Measurements from ENCODE around the gene PRDM16. TPM values are rescaled to one million over a fixed set of nuclear protein-coding genes. Genes with fewer than 3 reads are reported as not detected.

The PRDM16 gene
- polyA plus RNA-seq, 3 donors: not detected

GRCh38 chr1:3436901-3437300, 367.9 kb downstream of the PRDM16 start:
- Mint-ChIP-seq H3K4me1 (no peaks in the 10 kb centered on the region), H3K9me3 (no peaks in the 10 kb centered on the region), H3K27me3 (ENCODE audit: low read depth in 3 of 3) (peaks cover 5 to 9% (median 8%) of the 10 kb centered on the region in 3 donors), H3K4me3 (no peak overlapping the region), H3K36me3 (no peaks in the 10 kb centered on the region), H3K27ac (no peak overlapping the region)
- H3K9ac ChIP-seq (ENCODE audit: insufficient read depth, low read length, poor library complexity, severe bottlenecking): no peak overlapping the region
- no peaks in the 10 kb centered on the region for H3K4me1 ChIP-seq (ENCODE audit: control insufficient read depth in 1 of 2, insufficient read depth in 2 of 2, low read length in 2 of 2)
- H4K20me1 ChIP-seq (ENCODE audit: insufficient read depth, low read length): no peaks in the 10 kb centered on the region
- no peaks in the 10 kb centered on the region for H3K36me3 ChIP-seq (replicated peaks in 1 of 2; ENCODE audit: control insufficient read depth in 1 of 2, insufficient read depth in 2 of 2, low read length in 2 of 2)
- H3K9me3 ChIP-seq (replicated peaks in 1 of 2; ENCODE audit: control insufficient read depth in 1 of 2, insufficient read depth in 1 of 2, low read length in 2 of 2): no peaks in the 10 kb centered on the region
- no peak overlapping the region for H3K4me3 ChIP-seq (replicated peaks in 1 of 3; ENCODE audit: low read depth in 2 of 3, low read length in 3 of 3)
- H3K4me2 ChIP-seq (replicated peaks; ENCODE audit: extremely low read depth, low read length, poor library complexity, severe bottlenecking): no peak overlapping the region
- no peak overlapping the region for H3K27ac ChIP-seq (ENCODE audit: low read depth in 1 of 2, low read length in 2 of 2)
- no peaks in the 10 kb centered on the region for H3K27me3 ChIP-seq (ENCODE audit: control insufficient read depth in 2 of 2, insufficient read depth in 2 of 2, low read length in 2 of 2)
- no peak overlapping the region for H2AFZ ChIP-seq (ENCODE audit: insufficient read depth, low read depth, low read length, poor library complexity, severe bottlenecking)
- no peak for DNase-seq
- 93% methylated on average over 14 of the region's 14 CpGs for WGBS (ENCODE audit: insufficient coverage)
- H3K79me2 ChIP-seq (ENCODE audit: insufficient read depth, low read length): no peaks in the 10 kb centered on the region
- intact Hi-C loops (cut with micrococcal nuclease): no loop called here
- TF ChIP-seq CTCF (IDR thresholded peaks at IDR 0.05): no peak

- Histone ChIP-seq H3K9me3 (replicated peaks in 1 of 2; ENCODE audit: control insufficient read depth in 1 of 2, insufficient read depth in 1 of 2, low read length in 2 of 2) (no peaks in the 10 kb centered on the region), H3K4me2 (replicated peaks; ENCODE audit: extremely low read depth, low read length, poor library complexity, severe bottlenecking) (no peak overlapping the region), H3K4me1 (ENCODE audit: control insufficient read depth in 1 of 2, insufficient read depth in 2 of 2, low read length in 2 of 2) (no peaks in the 10 kb centered on the region), H3K36me3 (replicated peaks in 1 of 2; ENCODE audit: control insufficient read depth in 1 of 2, insufficient read depth in 2 of 2, low read length in 2 of 2) (no peaks in the 10 kb centered on the region), H3K27ac (ENCODE audit: low read depth in 1 of 2, low read length in 2 of 2) (no peak overlapping the region), H3K79me2 (ENCODE audit: insufficient read depth, low read length) (no peaks in the 10 kb centered on the region), H2AFZ (ENCODE audit: insufficient read depth, low read depth, low read length, poor library complexity, severe bottlenecking) (no peak overlapping the region), H4K20me1 (ENCODE audit: insufficient read depth, low read length) (no peaks in the 10 kb centered on the region), H3K4me3 (replicated peaks in 1 of 3; ENCODE audit: low read depth in 2 of 3, low read length in 3 of 3) (no peak overlapping the region), H3K27me3 (ENCODE audit: control insufficient read depth in 2 of 2, insufficient read depth in 2 of 2, low read length in 2 of 2) (no peaks in the 10 kb centered on the region), H3K9ac (ENCODE audit: insufficient read depth, low read length, poor library complexity, severe bottlenecking) (no peak overlapping the region)
- Mint-ChIP-seq H3K36me3 (no peaks in the 10 kb centered on the region), H3K4me3 (no peak overlapping the region), H3K27ac (no peak overlapping the region), H3K4me1 (no peaks in the 10 kb centered on the region), H3K9me3 (peaks cover 0 to 1% (median 0%) of the 10 kb centered on the region in 7 donors), H3K27me3 (ENCODE audit: low read depth in 3 of 3) (peaks cover 8 to 12% (median 9%) of the 10 kb centered on the region in 3 donors)
- no peak for DNase-seq
- 90% methylated on average over 5 of the region's 9 CpGs for WGBS (ENCODE audit: insufficient coverage)
- intact Hi-C loops (cut with micrococcal nuclease): no loop called here
- TF ChIP-seq CTCF (IDR thresholded peaks at IDR 0.05): no peak
Measured at GRCh38 chr1:3438661-3439180, 369.7 kb downstream of the PRDM16 start.

All from CD14-positive monocyte (primary cell).